Activated CD4-positive, alpha-beta memory T cell treated with anti-CD3 and anti-CD28 coated beads for 36 hours (primary cell): ENCODE data around the gene SNORC. TPM values are rescaled to one million over a fixed set of nuclear protein-coding genes. Genes with fewer than 3 reads are reported as not detected.
A peak's percentile ranks its signal among the peaks of the same experiment; 100 is the strongest.

Source experiments
- CTCF ChIA-PET: fragments of 350-600 bp; sonication (Branson Sonifier 250); formaldehyde crosslinking; loops from one replicate; lab custom pipeline; 2021; ENCODE audit warnings: antibody characterized with exemption, inconsistent platforms; lab: Charles Lee
- POLR2A ChIA-PET: fragments of 350-600 bp; sonication (Branson Sonifier 250); formaldehyde crosslinking; loops from one replicate; lab custom pipeline; 2021; ENCODE audit warnings: antibody characterized with exemption; lab: Charles Lee
- DNase-seq: peaks from one replicate; pipeline ENCODE4 v3.0.0-alpha.2; 2020
- H3K27ac Mint-ChIP-seq: one replicate; pipeline ENCODE4 v1.8.0; 2021; ENCODE audit warnings: mixed read lengths
- H3K27me3 Mint-ChIP-seq: one replicate; pipeline ENCODE4 v1.8.0; 2021; ENCODE audit warnings: mixed read lengths
- H3K36me3 Mint-ChIP-seq: one replicate; pipeline ENCODE4 v1.8.0; 2021; ENCODE audit warnings: mixed read lengths
- H3K4me1 Mint-ChIP-seq: one replicate; pipeline ENCODE4 v1.8.0; 2021; ENCODE audit warnings: low read depth, mixed read lengths
- H3K4me3 Mint-ChIP-seq: one replicate; pipeline ENCODE4 v1.8.0; 2021; ENCODE audit warnings: mild to moderate bottlenecking, mixed read lengths
- H3K9me3 Mint-ChIP-seq: one replicate; pipeline ENCODE4 v1.8.0; 2021; ENCODE audit warnings: mixed read lengths
- intact Hi-C: fragments of 100-400 bp; cut with micrococcal nuclease; formaldehyde crosslinking; loops from one replicate; pipeline ENCODE4 v1.15.1; 2023
- total RNA-seq, 2 experiments: library from RNA; stranded (reverse); gene quantifications; one replicate each; pipeline ENCODE4 v1.2.3, GENCODE V29; 2021

Gene SNORC
- total RNA-seq, 2 experiments from 2014 or later, result 0.85 to 1.7 TPM

DNA sequence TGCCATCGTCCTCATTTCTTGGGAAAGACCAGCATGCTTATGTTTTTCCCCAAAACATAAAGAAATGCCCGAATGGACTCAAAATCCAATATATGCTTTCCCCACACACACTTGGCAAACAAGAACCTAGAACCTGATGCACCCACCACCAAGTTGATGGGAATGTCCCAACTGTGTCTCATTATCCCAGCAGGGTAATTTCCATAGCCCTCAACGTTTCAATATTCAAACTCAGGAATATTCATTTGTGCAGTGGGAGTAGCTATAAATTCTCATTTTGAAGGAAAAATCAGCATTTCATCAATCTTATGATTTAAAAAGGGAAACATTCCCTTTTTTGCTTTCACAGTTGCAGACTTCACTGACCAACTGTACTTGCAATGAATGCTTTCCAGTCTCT lies 50.7 kb downstream of the SNORC start:
- H3K4me1 Mint-ChIP-seq, result no peaks in the 10 kb centered on the region
- H3K9me3 Mint-ChIP-seq, result no peaks in the 10 kb centered on the region
- no peak overlapping the region for H3K4me3 Mint-ChIP-seq
- H3K27ac Mint-ChIP-seq, result no peak overlapping the region
- peaks cover 34% of the 10 kb centered on the region for H3K27me3 Mint-ChIP-seq
- ChIA-PET CTCF (no interaction called here), POLR2A (no interaction called here)
- no peak for DNase-seq
- no peaks in the 10 kb centered on the region for H3K36me3 Mint-ChIP-seq
- intact Hi-C loops, result no loop called here

DNA sequence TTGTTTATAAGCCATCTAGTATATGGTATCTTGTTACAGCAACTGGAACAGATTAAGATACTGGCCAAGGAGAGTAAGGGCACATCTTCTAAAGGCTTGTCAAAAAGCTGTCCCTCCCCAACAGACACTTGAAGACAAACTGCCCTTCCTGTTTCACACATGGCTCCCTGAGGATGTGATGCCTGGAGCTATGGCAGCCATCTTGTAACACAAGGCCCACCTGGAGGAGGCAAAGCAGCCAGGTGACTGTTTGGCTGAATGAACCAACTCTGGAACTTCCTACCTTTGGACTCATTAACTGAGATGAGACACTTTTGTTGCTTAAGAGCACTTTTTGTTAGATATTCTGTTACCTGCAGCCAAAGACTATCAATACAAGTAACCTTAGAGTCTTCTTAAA lies 54.4 kb downstream of the SNORC start:
- H3K4me3 Mint-ChIP-seq, result no peak overlapping the region
- H3K27me3 Mint-ChIP-seq, result peaks cover 41% of the 10 kb centered on the region
- intact Hi-C loops, result no loop called here
- ChIA-PET CTCF (no interaction called here), POLR2A (interaction anchor here (1.0 kb wide), 1 partner anchor 12 kb away, joined by 3 read pairs; no protein-coding TSS in a partner anchor)
- H3K9me3 Mint-ChIP-seq, result peaks cover 4% of the 10 kb centered on the region
- no peak for DNase-seq
- H3K4me1 Mint-ChIP-seq, result peaks cover 8% of the 10 kb centered on the region
- peaks cover 1% of the 10 kb centered on the region for H3K36me3 Mint-ChIP-seq
- no peak overlapping the region for H3K27ac Mint-ChIP-seq

DNA sequence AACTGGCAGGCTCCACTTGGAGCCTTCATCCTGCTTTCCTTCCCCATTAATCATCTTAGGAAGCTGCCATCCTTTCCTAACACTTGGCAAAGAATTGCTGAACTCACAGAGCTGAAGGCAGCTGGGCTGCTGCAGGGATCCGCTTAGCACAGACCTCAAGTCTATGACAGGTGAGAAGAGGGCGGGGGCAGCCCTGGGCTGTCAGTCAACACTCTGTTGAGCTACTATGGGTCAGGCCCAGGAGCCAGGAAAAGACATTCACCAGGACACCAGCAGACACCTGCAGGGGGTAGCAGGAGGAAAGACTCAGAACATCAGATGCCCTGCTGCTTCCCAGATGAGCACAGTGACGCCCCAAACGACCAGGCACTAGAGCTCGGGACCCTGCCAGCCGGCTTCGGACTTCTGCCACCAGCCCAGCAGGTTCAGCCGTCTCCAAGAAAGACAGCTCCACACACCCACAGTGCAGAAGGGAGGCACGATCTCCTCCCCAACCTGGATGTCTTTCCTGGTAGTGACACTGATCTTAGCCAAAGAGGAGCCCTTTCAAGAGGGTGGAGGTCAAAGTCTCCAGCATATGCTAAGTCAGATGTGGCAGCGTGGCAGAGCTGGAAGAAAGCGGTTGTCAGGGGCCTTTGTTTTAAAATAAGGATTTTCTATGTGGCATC lies 55.2 kb downstream of the SNORC start:
- Mint-ChIP-seq H3K4me3 (no peak overlapping the region), H3K36me3 (peaks cover 7% of the 10 kb centered on the region), H3K4me1 (peaks cover 8% of the 10 kb centered on the region), H3K27me3 (peaks cover 47% of the 10 kb centered on the region), H3K9me3 (peaks cover 10% of the 10 kb centered on the region), H3K27ac (no peak overlapping the region)
- ChIA-PET CTCF (interaction anchor here (1.3 kb wide), 1 partner anchor 104 kb away, joined by 8 read pairs; no protein-coding TSS in a partner anchor), POLR2A (interaction anchor here (1.4 kb wide), 1 partner anchor 27 kb away, joined by 3 read pairs; no protein-coding TSS in a partner anchor)
- intact Hi-C loops, result no loop called here
- no peak for DNase-seq

DNA sequence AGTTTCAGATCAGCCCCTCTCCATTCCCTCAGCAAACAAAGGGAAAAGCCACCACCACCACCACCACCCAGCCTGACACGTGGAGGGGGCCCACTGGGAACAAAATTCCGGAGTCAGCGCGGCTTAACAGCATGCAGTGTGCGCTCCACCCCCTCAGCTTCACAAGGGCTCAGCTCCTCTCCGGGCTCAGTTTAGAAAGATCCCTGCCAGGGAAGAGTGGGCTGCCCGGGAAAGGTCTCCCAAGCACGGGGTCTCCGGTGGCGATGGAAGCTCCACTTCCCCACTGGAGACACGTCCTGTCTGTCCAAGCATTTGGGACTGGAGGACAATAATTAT lies 55.7 kb downstream of the SNORC start:
- H3K27ac Mint-ChIP-seq, result no peak overlapping the region
- peaks cover 7% of the 10 kb centered on the region for H3K36me3 Mint-ChIP-seq
- DNase-seq, result no peak
- CTCF ChIA-PET, result interaction anchor here (1.3 kb wide), 1 partner anchor 103 kb away, joined by 8 read pairs; no protein-coding TSS in a partner anchor
- H3K4me1 Mint-ChIP-seq, result peaks cover 8% of the 10 kb centered on the region
- peaks cover 45% of the 10 kb centered on the region for H3K27me3 Mint-ChIP-seq
- intact Hi-C loops, result no loop called here
- no peak overlapping the region for H3K4me3 Mint-ChIP-seq
- peaks cover 10% of the 10 kb centered on the region for H3K9me3 Mint-ChIP-seq
- POLR2A ChIA-PET, result interaction anchor here (1.4 kb wide), 1 partner anchor 28 kb away, joined by 3 read pairs; no protein-coding TSS in a partner anchor

DNA sequence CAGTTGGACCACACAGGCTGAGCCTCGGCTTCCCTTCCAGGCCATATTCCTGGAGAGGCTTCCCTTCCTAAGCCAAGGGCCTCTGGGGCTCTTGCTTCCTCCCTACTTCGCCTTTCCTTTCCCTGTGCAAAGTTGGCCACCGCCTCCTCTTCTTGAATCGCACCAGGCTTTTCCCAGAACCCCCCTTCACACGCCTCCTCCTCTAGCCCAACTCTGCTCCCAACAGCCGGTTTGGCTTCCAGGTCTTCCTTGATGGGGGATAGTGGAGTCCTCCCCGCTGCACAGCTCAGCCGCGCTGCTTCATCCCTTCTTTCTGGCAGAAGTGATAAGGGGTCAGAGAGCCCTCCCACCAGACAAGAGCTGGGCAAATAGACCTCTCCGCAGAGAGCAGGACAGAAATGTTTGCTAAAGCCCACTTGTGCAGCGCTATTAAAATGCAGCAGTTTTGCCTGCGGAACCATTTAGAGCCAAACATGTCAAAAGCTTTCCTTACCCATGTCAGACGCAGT lies 56.4 kb downstream of the SNORC start:
- H3K36me3 Mint-ChIP-seq, result peaks cover 7% of the 10 kb centered on the region
- CTCF ChIA-PET, result no interaction called here
- peaks cover 48% of the 10 kb centered on the region for H3K27me3 Mint-ChIP-seq
- peak overlapping the region; percentile 24 for H3K4me3 Mint-ChIP-seq
- peaks cover 10% of the 10 kb centered on the region for H3K9me3 Mint-ChIP-seq
- intact Hi-C loops, result no loop called here
- H3K4me1 Mint-ChIP-seq, result peaks cover 8% of the 10 kb centered on the region
- DNase-seq, result no peak
- H3K27ac Mint-ChIP-seq, result no peak overlapping the region
- POLR2A ChIA-PET, result interaction anchor here (1.4 kb wide), 1 partner anchor 28 kb away, joined by 3 read pairs; no protein-coding TSS in a partner anchor

DNA sequence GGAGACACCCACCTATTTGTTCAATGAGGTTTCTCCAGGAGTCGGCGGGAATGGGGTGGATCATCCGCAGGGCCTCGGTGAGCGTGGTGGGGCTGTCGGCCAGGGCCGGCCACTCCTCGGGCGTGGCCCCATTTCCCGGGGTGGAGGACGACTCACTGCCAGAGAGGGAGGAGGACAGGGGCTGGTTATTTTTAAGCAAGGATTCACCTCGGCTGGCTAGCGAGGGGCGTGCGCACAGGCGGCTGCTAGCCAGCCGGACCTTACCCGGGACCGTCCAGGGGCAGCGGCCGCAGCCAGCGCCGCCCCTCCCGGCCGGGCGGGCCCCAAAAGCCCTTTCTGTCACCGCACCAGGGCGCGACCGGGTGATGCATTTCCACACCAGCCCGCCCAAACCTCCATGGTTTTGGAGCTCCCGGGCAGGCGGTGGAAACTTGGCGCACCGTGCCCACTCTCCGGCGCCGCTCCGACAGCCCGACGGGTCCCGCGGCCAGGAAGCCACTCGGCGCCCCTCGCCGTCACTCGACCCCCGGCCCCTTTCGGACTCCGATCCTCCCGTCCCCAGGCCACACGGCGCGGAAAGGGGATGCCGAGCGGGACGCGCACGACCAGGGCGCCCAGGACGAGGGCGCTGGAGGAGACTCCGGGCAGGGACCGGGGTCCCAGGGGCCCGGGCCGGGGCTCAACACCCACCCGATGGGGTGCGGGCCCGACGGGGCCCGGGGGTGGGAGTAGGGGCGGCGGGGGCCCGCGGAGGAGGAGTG lies 57.1 kb downstream of the SNORC start:
- ChIA-PET POLR2A (interaction anchor here (1.0 kb wide), 1 partner anchor 29 kb away, joined by 3 read pairs; no protein-coding TSS in a partner anchor), CTCF (no interaction called here)
- Mint-ChIP-seq H3K27me3 (peaks cover 52% of the 10 kb centered on the region), H3K4me3 (peak overlapping the region; percentile 48), H3K27ac (no peak overlapping the region), H3K9me3 (peaks cover 10% of the 10 kb centered on the region), H3K4me1 (peaks cover 8% of the 10 kb centered on the region), H3K36me3 (peaks cover 7% of the 10 kb centered on the region)
- DNase-seq, result peak; percentile 46
- intact Hi-C loops, result no loop called here

DNA sequence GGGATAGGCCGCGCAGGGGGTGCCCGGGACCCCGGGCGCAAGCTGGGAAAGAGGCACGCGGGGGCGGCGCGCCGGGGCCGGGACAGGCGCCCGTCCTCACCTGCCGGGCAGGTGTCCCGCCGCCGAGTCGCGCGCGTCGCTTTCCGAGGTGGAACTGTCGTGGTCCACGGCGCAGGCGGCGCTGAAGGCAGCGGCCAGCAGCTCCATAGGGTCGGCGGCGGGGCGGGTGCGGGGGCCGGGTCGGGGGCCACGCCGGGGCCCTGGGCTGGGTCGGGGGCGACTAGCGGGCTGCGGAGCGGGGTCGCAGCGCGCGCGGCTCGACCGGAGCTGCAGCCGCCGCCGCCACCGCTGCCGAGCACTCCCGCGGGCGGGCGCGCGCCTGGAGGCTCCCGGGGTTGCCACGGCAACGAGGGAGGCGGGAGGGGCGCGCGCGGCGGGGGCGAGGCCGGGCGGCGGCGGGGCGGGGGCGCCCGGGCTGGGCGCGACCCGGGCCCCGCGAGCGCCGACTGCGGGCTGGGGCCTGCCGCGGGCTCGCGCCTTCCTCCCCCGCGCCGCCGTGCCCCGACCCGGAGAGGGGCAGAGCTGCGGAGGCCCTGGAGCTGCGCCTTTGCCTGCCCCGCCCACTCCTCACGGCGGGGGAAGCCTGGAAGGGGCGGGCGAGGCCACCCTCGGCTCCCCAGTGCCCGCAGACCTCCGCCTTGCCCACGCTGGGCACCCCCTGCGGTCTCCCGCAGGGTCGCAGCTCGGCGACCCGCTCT lies 57.9 kb downstream of the SNORC start:
- no peak overlapping the region for H3K27ac Mint-ChIP-seq
- CTCF ChIA-PET, result interaction anchor here (0.7 kb wide), 1 partner anchor 126 kb away, joined by 3 read pairs; no protein-coding TSS in a partner anchor
- H3K4me1 Mint-ChIP-seq, result peaks cover 8% of the 10 kb centered on the region
- DNase-seq, result no peak
- no peak overlapping the region for H3K4me3 Mint-ChIP-seq
- peaks cover 7% of the 10 kb centered on the region for H3K36me3 Mint-ChIP-seq
- H3K9me3 Mint-ChIP-seq, result peaks cover 10% of the 10 kb centered on the region
- peaks cover 56% of the 10 kb centered on the region for H3K27me3 Mint-ChIP-seq
- intact Hi-C loops, result no loop called here
- POLR2A ChIA-PET, result interaction anchor here (0.6 to 1.0 kb wide), 2 partner anchors 30 to 301 kb away, joined by 3 to 5 read pairs; no protein-coding TSS in a partner anchor

Other genes starting within 250 kb of the SNORC start
- gene EFHD1, start 236.7 kb upstream of the SNORC start, total RNA-seq, result 1 to 10 TPM in 1 of 2 experiments, under 1 TPM in 1; 0.61 to 1.2 TPM
- 10 to 100 TPM; 50.0 to 51.4 TPM for gene GIGYF2, start 172.9 kb upstream of the SNORC start, total RNA-seq
- not detected for gene KCNJ13, start 93.7 kb upstream of the SNORC start, total RNA-seq
- gene NGEF, start 143.0 kb downstream of the SNORC start, total RNA-seq, result 1 to 10 TPM; 4.2 to 5.4 TPM
- gene NEU2, start 162.4 kb downstream of the SNORC start, total RNA-seq, result not detected
- 10 to 100 TPM; 52.4 to 54.9 TPM for gene INPP5D, start 190.1 kb downstream of the SNORC start, total RNA-seq